Ascending aorta (tissue), 2 donors: ENCODE measurements around the gene SPO11. TPM values are rescaled to one million over a fixed set of nuclear protein-coding genes. Genes with fewer than 3 reads are reported as not detected.
"Not testable (repeated sequence)": the region's sequence is repeated elsewhere in the genome, so short reads cannot be mapped to it uniquely, and the experiment has no call there.

Source experiments
- DNase-seq, 2 donors: peaks; one replicate each; pipeline ENCODE4 v3.0.0-alpha.2; 2019; ENCODE audit warnings: low spot score in 2 of 2
- H3K27ac ChIP-seq, 2 donors: fragments of 200-600 bp; sonication (generic); one replicate each; pipeline ENCODE4 v1.5.1; 2016 to 2017; ENCODE audit warnings: mild to moderate bottlenecking in 1 of 2
- H3K27me3 ChIP-seq: fragments of 200-600 bp; sonication (generic); one replicate; pipeline ENCODE4 v1.5.1; 2017
- H3K36me3 ChIP-seq, 2 donors: fragments of 200-600 bp; sonication (generic); one replicate each; pipeline ENCODE4 v1.5.1; 2016
- H3K4me1 ChIP-seq, 2 donors: fragments of 200-600 bp; sonication (generic); one replicate each; pipeline ENCODE4 v1.5.1; 2016 to 2017; ENCODE audit warnings: mild to moderate bottlenecking in 1 of 2
- H3K4me3 ChIP-seq, 2 donors: fragments of 200-600 bp; sonication (generic); one replicate each; pipeline ENCODE4 v1.5.1; 2016 to 2017; ENCODE audit warnings: mild to moderate bottlenecking in 1 of 2
- H3K9me3 ChIP-seq, 2 donors: fragments of 200-600 bp; sonication (generic); one replicate each; pipeline ENCODE4 v1.5.1; 2016
- intact Hi-C: fragments of 100-400 bp; cut with DNase I; formaldehyde crosslinking; loops from one replicate; pipeline ENCODE4 v1.15.1; 2023
- total RNA-seq: library from RNA; depleted of rRNA; stranded (reverse); fragments of >200 nt; gene quantifications from one replicate; pipeline ENCODE4 v1.1.0, GENCODE V29; 2016
- TF ChIP-seq, protein P1 (sequence below), 3 experiments: fragments of 200-600 bp in 2 of 3; fragments of 450-650 bp in 1 of 3; sonication (generic) in 2 of 3; IDR thresholded peaks; one replicate each; pipeline ENCODE4 v1.5.1; 2016 to 2019; ENCODE audit warnings: antibody characterized with exemption in 3 of 3, mild to moderate bottlenecking in 1 of 3, moderate library complexity in 1 of 3

Gene SPO11
- total RNA-seq, 1 donor from 2014 or later: not detected

DNA sequence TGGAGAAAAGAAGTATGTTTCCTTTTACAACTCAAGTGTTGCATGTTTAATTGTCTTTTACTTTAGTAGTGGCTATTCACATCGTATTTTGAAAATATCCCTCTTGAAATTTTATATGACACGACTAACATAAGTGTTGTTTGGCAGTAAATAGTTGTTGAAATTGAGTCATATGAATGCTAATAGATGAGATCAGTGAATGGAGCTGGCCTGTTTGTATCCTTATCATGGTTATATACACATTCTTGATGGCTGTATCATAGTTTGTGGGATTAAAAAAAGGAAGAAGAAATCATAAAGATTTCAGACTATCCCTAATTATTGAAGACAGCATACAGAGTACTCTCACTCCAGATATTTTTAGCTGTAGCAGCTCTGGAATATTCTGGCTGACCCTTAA, 13.2 kb downstream of the SPO11 start:
- DNase-seq: no peak
- H3K9me3 ChIP-seq: no peaks in the 10 kb centered on the region
- TF ChIP-seq, protein P1, sequence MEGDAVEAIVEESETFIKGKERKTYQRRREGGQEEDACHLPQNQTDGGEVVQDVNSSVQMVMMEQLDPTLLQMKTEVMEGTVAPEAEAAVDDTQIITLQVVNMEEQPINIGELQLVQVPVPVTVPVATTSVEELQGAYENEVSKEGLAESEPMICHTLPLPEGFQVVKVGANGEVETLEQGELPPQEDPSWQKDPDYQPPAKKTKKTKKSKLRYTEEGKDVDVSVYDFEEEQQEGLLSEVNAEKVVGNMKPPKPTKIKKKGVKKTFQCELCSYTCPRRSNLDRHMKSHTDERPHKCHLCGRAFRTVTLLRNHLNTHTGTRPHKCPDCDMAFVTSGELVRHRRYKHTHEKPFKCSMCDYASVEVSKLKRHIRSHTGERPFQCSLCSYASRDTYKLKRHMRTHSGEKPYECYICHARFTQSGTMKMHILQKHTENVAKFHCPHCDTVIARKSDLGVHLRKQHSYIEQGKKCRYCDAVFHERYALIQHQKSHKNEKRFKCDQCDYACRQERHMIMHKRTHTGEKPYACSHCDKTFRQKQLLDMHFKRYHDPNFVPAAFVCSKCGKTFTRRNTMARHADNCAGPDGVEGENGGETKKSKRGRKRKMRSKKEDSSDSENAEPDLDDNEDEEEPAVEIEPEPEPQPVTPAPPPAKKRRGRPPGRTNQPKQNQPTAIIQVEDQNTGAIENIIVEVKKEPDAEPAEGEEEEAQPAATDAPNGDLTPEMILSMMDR (IDR thresholded peaks at IDR 0.05): no peak
- no peaks in the 10 kb centered on the region for H3K27me3 ChIP-seq
- no peaks in the 10 kb centered on the region for H3K4me1 ChIP-seq
- no peak overlapping the region for H3K4me3 ChIP-seq
- intact Hi-C loops: no loop called here
- H3K27ac ChIP-seq: no peak overlapping the region
- no peaks in the 10 kb centered on the region for H3K36me3 ChIP-seq

- Histone ChIP-seq H3K27me3 (no peaks in the 10 kb centered on the region), H3K36me3 (no peaks in the 10 kb centered on the region), H3K4me3 (no peak overlapping the region), H3K9me3 (no peaks in the 10 kb centered on the region), H3K27ac (no peak overlapping the region), H3K4me1 (no peaks in the 10 kb centered on the region)
- TF ChIP-seq, protein P1 (IDR thresholded peaks at IDR 0.05): peak; percentile 41 to 74 (median 71)
- peak in 1 of 2 donors; percentile 83 for DNase-seq
- intact Hi-C loops: loop anchor here (2.0 to 5.0 kb wide), 2 partner anchors 254 to 796 kb away; no protein-coding TSS in a partner anchor
These were observed 16.9 kb downstream of the SPO11 start for GRCh38 chr20:57346477-57346876.

- no peaks in the 10 kb centered on the region for H3K9me3 ChIP-seq
- no peak overlapping the region for H3K4me3 ChIP-seq
- no peaks in the 10 kb centered on the region for H3K36me3 ChIP-seq
- no peak for DNase-seq
- intact Hi-C loops: loop anchor here (2.0 to 5.0 kb wide), 2 partner anchors 255 to 797 kb away; no protein-coding TSS in a partner anchor
- H3K27me3 ChIP-seq: no peaks in the 10 kb centered on the region
- H3K4me1 ChIP-seq: peaks cover 4 to 7% of the 10 kb centered on the region in 2 donors
- no peak overlapping the region for H3K27ac ChIP-seq
- TF ChIP-seq, protein P1 (IDR thresholded peaks at IDR 0.05): no peak
These were observed 17.8 kb downstream of the SPO11 start for GRCh38 chr20:57347393-57347792.

- H3K27me3 ChIP-seq, H3K27ac ChIP-seq, H3K4me1 ChIP-seq, H3K36me3 ChIP-seq, DNase-seq, H3K4me3 ChIP-seq, H3K9me3 ChIP-seq: not testable (repeated sequence)
- intact Hi-C loops: loop anchor here (5.0 kb wide), 1 partner anchor 256 kb away; no protein-coding TSS in a partner anchor
These were observed 18.8 kb downstream of the SPO11 start for GRCh38 chr20:57348200-57348921.

GRCh38 chr20:57348922-57349574, 19.4 kb downstream of the SPO11 start:
- not testable (repeated sequence) for H3K27me3 ChIP-seq, DNase-seq, H3K4me1 ChIP-seq, H3K27ac ChIP-seq, H3K9me3 ChIP-seq, H3K36me3 ChIP-seq, H3K4me3 ChIP-seq
- intact Hi-C loops: loop anchor here (1.0 to 5.0 kb wide), 2 partner anchors 32 to 257 kb away; no protein-coding TSS in a partner anchor

GRCh38 chr20:57350081-57350710, 20.6 kb downstream of the SPO11 start:
- no peaks in the 10 kb centered on the region for H3K27me3 ChIP-seq
- no peak overlapping the region for H3K4me3 ChIP-seq
- H3K27ac ChIP-seq: no peak overlapping the region
- H3K4me1 ChIP-seq: peaks cover 4 to 9% of the 10 kb centered on the region in 2 donors
- TF ChIP-seq, protein P1 (IDR thresholded peaks at IDR 0.05): no peak
- DNase-seq: no peak
- H3K9me3 ChIP-seq: no peaks in the 10 kb centered on the region
- intact Hi-C loops: loop anchor here (5.0 to 10.0 kb wide), 2 partner anchors 883 to 955 kb away; partner anchors contain the start of genes AURKA, CSTF1 and RTF2
- H3K36me3 ChIP-seq: peaks cover 0 to 11% of the 10 kb centered on the region in 2 donors

DNA sequence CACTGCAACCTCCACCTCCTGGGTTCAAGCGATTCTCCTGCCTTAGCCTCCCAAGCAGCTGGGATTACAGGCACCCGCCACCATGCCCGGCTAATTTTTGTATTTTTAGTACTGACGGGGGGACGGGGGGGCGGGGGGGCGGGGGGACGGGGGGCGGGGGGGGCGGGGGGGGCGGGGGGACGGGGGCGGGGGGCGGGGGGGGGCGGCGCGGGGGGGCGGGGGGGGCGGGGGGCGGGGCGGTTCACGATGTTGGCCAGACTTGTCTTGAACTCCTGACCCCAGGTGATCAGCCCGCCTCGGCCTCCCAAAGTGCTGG, 21.1 kb downstream of the SPO11 start:
- H3K4me1 ChIP-seq, H3K9me3 ChIP-seq, DNase-seq, H3K27me3 ChIP-seq: not testable (repeated sequence)
- H3K27ac ChIP-seq: peak overlapping the region; percentile 86 to 95
- intact Hi-C loops: loop anchor here (5.0 to 10.0 kb wide), 2 partner anchors 883 to 956 kb away; partner anchors contain the start of genes AURKA, CSTF1 and RTF2
- H3K4me3 ChIP-seq: peak overlapping the region; percentile 90 to 99
- peaks cover 0 to 13% of the 10 kb centered on the region in 2 donors for H3K36me3 ChIP-seq
